ENCODE data around the gene RNF207. TPM values are rescaled to one million over a fixed set of nuclear protein-coding genes. Genes with fewer than 3 reads are reported as not detected.

Gene RNF207
- total and polyA plus RNA-seq, 2 of the 8 experiments (the other 6 are each of a cell fraction or from before 2014, with no cell fraction given): 3.9 to 5.4 TPM

- H4K5ac ChIP-seq (ENCODE audit: insufficient read length, low read depth, low read length): no peak overlapping the region
- no peak overlapping the region for H3K4ac ChIP-seq (replicated peaks; ENCODE audit: insufficient read length, low read depth, low read length)
- DNase-seq (ENCODE audit: low read depth in 1 of 2, low spot score in 2 of 2) (no peak), FAIRE-seq (no peak)
- ChIA-PET CTCF (ENCODE audit: partially characterized antibody) (interaction anchor here (0.6 to 17.1 kb wide), 7 partner anchors 10 to 229 kb away, joined by 3 to 353 read pairs (median 4); partner anchors contain the start of genes HES3 and ICMT), POLR2A (ENCODE audit: partially characterized antibody) (interaction anchor here (0.9 to 4.0 kb wide), 9 partner anchors 8 to 34 kb away, joined by 3 to 28 read pairs (median 4); no protein-coding TSS in a partner anchor)
- H4K20me1 ChIP-seq (replicated peaks in 1 of 2; ENCODE audit: control insufficient read depth in 1 of 2, insufficient read depth in 2 of 2, low read length in 2 of 2): peaks cover 0 to 7% of the 10 kb centered on the region in 2 experiments
- H2AK5ac ChIP-seq (ENCODE audit: low read depth, low read length): no peak overlapping the region
- H3K36me3 ChIP-seq (ENCODE audit: control insufficient read depth in 2 of 4, insufficient read depth in 4 of 4, low read length in 3 of 4): no peaks in the 10 kb centered on the region
- H4K8ac ChIP-seq (ENCODE audit: extremely low read depth, insufficient read depth, low read length): no peak overlapping the region
- no peak overlapping the region for H2BK120ac ChIP-seq (replicated peaks; ENCODE audit: low read depth, low read length)
- H3K23ac ChIP-seq (ENCODE audit: insufficient read length): no peak overlapping the region
- H3K4me1 ChIP-seq (replicated peaks in 1 of 4; ENCODE audit: control insufficient read depth in 3 of 4, insufficient read depth in 4 of 4, low read length in 3 of 4): peaks cover 0 to 29% (median 22%) of the 10 kb centered on the region in 4 experiments; a peak in 6 of 7 replicates
- peaks cover 10% of the 10 kb centered on the region; the same call in 1 of the 2 replicates for H3K23me2 ChIP-seq (ENCODE audit: low read depth, low read length)
- no peak overlapping the region for H3K4me2 ChIP-seq (ENCODE audit: insufficient read depth in 1 of 2, low read depth in 2 of 2, low read length in 2 of 2)
- H3K79me2 ChIP-seq (ENCODE audit: control insufficient read depth in 1 of 2, insufficient read depth in 2 of 2, low read length in 2 of 2): no peaks in the 10 kb centered on the region
- H3K14ac ChIP-seq (ENCODE audit: insufficient read length): no peak overlapping the region
- H3K56ac ChIP-seq (replicated peaks; ENCODE audit: insufficient read length, low read depth, low read length): no peak overlapping the region
- no peak overlapping the region for H2BK15ac ChIP-seq (ENCODE audit: low read length)
- no peaks in the 10 kb centered on the region for H3K79me1 ChIP-seq (ENCODE audit: low read depth, low read length)
- H4K91ac ChIP-seq (replicated peaks; ENCODE audit: insufficient read length, low read length): no peak overlapping the region
- H2BK5ac ChIP-seq (ENCODE audit: low read depth, low read length): no peak overlapping the region
- no peak overlapping the region for H3K18ac ChIP-seq (ENCODE audit: extremely low read depth, low read length)
- H2AFZ ChIP-seq (ENCODE audit: low read length): no peak overlapping the region
- WGBS, 2 experiments (ENCODE audit: extremely low coverage in 1 of 2, insufficient coverage in 1 of 2, insufficient read length in 1 of 2, insufficient replicate concordance in 2 of 2, low coverage in 1 of 2, low lambda C conversion rate in 2 of 2, missing lambda C conversion rate in 1 of 2): 91% methylated on average over 20 of the region's 20 CpGs; no CpG with 5 or more reads in 1 of the 2 experiments
- peaks cover 1 to 31% (median 20%) of the 10 kb centered on the region in 4 experiments for H3K27me3 ChIP-seq (replicated peaks in 1 of 4; ENCODE audit: control insufficient read depth in 3 of 4, extremely low read depth in 1 of 4, insufficient read depth in 3 of 4, low read length in 3 of 4)
- no peak overlapping the region for H3K4me3 ChIP-seq (ENCODE audit: extremely low read depth in 1 of 4, insufficient read depth in 2 of 4, low read depth in 3 of 4, low read length in 4 of 4)
- no peak overlapping the region for H3K27ac ChIP-seq (ENCODE audit: low read depth, low read length)
- no peak overlapping the region for H3K9ac ChIP-seq (replicated peaks in 1 of 4; ENCODE audit: extremely low read depth in 1 of 4, low read depth in 3 of 4, low read length in 3 of 4)
- no peak overlapping the region for H2BK20ac ChIP-seq (ENCODE audit: low read length)
- no peaks in the 10 kb centered on the region for H3K9me3 ChIP-seq (ENCODE audit: insufficient read depth in 2 of 2, low read depth in 1 of 2, low read length in 1 of 2)
- H2BK12ac ChIP-seq (ENCODE audit: low read depth, low read length): no peak overlapping the region
- TF ChIP-seq NRF1 (IDR thresholded peaks at IDR 0.05; ENCODE audit: low read depth, low read length) (no peak), TCF12 (IDR thresholded peaks at IDR 0.05; ENCODE audit: low read depth, low read length) (no peak)
Measured at GRCh38 chr1:6212193-6212959, 6.5 kb downstream of the RNF207 start.
